GM19397 (cell line): ENCODE results near the gene TTYH3.
"Not testable (repeated sequence)": the region's sequence is repeated elsewhere in the genome, so short reads cannot be mapped to it uniquely, and the experiment has no call there.

Source experiments
- ATAC-seq: cut with Tn5 transposase; IDR thresholded peaks from one replicate; pipeline ENCODE4 v1.9.1; 2021; ENCODE audit warnings: mild to moderate bottlenecking, moderate library complexity; ENCODE audit not compliant: unreplicated experiment

Gene TTYH3

DNA sequence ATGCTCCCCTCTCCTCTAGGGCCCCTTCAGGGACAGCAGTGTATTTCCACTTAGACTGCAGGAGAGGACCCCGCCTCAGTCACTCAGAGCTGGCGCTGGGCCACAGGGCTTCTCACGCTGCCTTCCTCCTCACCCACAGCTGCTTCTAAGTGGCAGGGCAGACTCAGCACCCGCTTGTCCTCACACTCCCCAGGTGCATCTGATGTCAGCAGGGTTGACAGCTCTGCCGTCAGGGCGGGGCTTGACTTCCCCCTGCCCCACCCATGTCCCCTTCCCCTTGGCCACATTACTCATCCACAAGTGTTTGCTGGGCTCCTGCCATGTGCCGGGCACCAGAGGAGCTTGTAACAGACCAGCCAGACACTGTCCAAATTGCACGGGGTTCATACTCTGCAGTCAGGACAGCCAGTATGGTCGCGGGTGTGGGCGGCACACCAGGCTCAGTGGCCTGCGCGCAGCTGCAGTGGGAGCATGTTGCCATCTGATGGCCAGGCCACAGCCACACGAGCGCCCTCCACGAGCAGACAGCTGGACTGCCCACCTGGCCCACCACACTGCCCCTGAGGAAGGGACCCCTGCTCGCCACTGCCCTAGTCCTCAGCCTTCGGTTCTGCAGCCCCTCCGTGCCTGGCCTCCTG is 29.3 kb upstream of the TTYH3 start:
- no peak for ATAC-seq

GRCh38 chr7:2603044-2603965 is 28.5 kb upstream of the TTYH3 start:
- no peak for ATAC-seq

GRCh38 chr7:2604608-2605174 is 27.1 kb upstream of the TTYH3 start:
- ATAC-seq: no peak

DNA sequence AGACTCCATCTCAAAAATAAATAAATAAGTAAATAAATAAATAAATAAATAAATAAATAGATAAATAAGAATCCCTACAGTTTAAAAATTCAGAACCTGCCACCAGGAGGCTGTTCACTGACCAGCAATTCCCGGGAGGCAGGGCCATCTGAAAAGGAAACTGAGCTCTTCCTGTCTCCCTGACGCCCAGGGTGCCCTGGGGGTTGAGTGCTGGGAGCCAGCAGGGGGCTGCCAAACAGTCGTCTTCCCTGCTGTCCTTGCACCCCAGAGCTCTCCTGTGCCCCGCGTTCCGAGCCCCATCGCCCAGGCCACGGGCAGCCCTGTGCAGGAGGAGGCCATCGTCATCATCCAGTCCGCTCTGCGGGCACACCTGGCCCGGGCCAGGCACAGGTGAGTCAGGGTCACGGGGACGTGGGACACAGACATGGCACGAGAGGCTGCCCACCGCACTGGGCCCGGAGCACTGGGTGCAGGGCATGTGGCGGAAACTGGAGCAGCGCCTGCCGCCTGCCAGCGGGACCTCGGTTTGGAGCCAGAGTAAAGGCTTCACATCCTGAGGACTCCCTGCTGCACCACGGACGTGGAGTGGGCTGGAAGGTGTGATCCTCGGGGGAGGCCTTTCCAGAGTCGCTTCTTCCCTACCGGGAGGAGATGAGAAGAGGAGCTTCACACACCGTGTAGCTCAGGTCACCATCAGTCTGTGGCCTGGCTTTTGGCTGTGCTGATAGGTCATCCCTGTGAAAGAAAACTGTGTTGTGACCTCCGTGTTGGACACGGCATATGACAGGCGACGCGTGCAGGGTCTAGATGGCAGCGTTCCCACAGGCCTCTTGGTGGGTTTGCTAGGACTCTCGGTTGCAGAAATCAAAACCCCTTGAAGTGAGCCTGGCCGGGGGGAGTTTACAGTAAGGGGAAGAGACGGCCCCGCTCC is 25.9 kb upstream of the TTYH3 start:
- ATAC-seq: no peak

- no peak for ATAC-seq
These were observed 25.2 kb upstream of the TTYH3 start for GRCh38 chr7:2606539-2606936.

- ATAC-seq: no peak
These were observed 24.5 kb upstream of the TTYH3 start for GRCh38 chr7:2607122-2607922.

GRCh38 chr7:2607923-2608904 is 23.6 kb upstream of the TTYH3 start:
- no peak for ATAC-seq

- no peak for ATAC-seq
These were observed 22.8 kb upstream of the TTYH3 start for GRCh38 chr7:2608921-2609411.

- ATAC-seq: not testable (repeated sequence)
These were observed 22.1 kb upstream of the TTYH3 start for GRCh38 chr7:2609646-2610045.

DNA sequence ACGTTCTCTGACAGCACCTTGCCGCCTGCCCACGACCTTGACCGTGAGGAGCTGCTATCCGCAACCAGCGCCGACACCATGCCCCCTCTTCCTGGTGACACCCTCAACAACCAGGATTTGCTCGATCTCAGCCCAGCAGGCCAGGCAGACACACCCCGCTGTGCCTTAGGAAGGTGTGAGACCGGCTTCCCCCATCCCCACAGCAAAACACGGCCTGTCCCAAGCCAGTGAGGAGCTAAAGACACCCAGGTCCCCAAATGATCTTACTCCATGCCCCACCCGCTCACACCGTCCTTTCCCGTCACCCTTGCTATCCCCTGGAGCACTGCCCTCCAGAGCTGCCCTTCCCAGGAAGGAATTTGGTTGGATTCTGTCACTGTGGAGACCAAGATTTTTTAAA is 21.3 kb upstream of the TTYH3 start:
- no peak for ATAC-seq

DNA sequence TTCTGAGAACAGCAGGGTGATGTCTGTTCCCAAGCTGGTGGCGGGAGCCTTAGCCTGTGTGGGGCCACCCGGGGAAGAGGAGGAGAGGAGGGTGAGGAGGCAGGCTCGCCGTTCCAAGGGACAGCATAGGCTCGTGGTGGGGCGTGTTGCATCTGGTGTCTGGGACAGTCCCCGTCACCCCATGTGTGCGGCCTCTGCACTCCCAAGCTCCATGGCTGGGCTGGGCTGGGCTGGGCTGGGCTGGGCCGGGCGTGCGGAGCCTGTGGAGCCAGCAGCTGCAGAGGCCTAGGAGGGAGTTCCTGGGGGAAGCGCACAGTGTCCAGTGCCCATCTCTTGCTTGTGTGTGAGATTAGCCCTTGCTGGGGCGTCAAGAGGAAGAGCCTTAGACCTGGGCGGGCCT is 20.9 kb upstream of the TTYH3 start:
- ATAC-seq: no peak

DNA sequence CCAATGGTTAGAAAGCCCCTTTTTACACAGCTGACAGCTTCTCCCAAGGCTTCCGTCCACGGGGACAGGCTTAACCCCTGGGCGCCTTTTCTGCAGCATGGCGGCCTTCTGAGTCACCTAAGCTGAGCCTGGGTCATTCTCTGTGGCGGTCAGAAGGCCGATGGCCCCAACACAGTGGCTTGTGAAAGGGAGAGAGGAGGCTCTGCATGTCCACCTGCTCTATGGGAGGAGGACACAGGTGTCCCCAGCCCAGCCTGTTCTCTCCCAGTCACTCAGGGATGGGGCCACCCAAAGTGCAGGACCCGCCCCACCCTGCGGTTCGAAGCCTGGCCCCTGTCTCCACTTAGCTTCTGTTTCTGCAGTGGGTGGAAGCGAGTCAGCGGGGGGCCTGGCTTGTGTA is 20.4 kb upstream of the TTYH3 start:
- no peak for ATAC-seq

DNA sequence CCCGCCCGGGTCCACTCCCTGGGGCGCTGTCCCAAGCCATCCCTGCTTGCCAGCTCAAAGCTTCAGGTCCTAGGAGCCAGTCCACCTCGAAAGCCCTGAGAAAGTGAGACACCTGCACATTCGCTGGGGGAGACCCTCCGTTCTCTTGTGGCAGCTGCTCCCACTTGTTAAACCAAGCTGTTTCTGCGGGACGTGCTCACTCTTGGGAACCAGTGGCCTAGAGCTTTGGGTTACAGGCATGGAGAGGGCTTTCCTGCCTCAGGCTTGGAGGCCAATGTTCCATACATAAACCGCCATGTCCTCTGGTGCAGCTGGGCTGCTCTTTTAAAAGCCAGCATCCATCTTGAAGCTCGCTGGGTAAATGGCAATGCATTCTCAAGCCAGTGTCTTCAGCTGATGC is 19.9 kb upstream of the TTYH3 start:
- no peak for ATAC-seq

GRCh38 chr7:2612445-2613097 is 19.2 kb upstream of the TTYH3 start:
- ATAC-seq: no peak

DNA sequence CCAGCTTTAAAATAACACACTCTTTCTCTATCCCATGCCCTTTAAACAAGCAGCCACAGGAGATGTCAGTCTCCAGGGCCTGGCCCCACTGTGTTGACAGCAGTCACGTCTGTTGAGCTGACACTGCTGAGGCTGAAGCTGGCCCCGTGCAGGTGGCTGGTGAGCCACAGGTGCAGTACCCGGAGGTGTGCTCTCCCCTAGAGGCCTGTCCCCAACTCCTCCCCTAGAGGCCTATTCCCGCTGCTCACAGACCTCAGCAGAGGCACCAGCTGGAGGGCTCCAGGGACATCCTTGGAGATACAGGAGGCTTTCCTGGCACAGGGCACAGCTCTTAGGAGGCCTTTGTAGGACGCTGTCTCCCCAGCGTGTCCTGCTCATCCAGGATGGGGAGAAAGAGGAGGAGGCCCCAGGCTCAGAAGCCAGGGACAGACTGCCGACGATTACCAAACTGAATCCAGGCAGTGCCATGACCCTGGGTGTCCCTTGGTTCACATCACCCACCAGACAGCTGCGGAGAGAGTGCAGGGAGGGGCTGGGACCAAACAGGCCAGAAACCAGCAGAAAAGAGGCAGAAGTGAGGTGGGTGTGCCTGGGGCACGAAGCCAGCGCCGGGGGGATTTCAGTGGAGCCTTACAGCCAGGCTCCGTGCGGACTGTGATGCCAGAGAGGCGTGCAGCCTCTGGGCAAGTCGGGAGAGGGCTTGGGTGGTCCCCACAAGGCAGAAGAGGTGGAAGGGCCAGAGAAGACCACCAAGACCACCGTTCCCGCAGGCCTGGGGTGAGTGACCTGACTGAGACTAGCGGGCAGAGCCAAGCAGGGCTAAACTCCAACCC is 18.5 kb upstream of the TTYH3 start:
- ATAC-seq: no peak

DNA sequence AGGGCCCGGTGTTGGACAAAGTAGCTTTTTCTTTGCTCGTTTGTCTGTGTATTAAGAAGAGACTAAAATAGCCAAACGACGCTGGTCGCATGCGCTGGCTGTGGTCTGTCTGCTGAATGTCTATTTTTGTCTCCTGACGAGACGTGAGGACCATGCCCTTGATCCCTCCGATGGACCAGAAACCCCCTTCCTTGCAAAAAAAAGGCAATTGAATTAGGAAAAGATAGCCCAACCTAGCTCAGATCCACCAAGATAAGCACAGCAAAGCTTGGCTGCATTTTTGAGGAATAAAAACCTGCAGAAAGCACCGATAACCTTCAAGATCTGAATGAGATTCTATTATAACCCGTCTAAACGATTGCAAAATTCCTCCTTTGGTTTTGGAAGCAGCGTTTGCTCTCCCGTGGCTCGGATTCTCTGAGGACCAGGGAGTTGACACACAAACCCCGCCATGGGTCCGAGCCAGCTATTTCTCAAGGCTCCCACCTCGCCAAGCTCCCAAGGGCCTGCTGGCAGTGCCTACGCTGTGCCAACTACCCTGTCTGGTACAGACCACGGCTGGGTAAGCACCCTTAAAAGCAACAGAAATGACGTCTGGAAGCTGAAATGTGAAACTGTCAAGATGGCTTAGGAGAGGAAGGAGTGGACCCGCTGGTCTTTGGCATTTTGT is 17.7 kb upstream of the TTYH3 start:
- no peak for ATAC-seq
